ENCODE results near the gene SCGB1D1. TPM values are rescaled to one million over a fixed set of nuclear protein-coding genes. Genes with fewer than 3 reads are reported as not detected.

SCGB1D1 gene
- total RNA-seq, 1 donor: not detected

DNA sequence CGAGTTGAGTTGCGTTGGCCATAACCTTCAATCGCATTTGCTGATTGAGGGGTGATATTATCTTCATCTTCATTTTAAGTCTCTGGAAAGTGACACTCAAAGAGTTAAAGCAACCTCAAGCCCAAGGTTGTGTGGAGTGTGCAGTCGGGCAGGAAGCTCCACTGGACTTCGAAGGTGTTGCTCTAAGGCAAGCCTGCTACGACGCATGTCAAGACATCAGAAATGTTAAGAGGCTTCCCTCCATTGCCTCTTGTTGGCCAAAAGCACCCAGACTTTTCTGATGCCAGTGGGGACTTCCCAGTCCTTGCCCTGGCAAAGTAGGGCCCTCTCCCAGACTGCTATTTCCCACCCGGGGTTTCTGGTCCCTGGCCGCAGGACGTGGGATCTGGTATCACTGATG, 23.6 kb upstream of the SCGB1D1 start:
- H3K36me3 ChIP-seq (ENCODE audit: insufficient read depth, low read length): no peaks in the 10 kb centered on the region
- no peaks in the 10 kb centered on the region for H3K9me3 ChIP-seq (ENCODE audit: low read depth, low read length)
- H2AFZ ChIP-seq (ENCODE audit: low read length): no peak overlapping the region
- no peaks in the 10 kb centered on the region for H3K4me1 ChIP-seq (ENCODE audit: insufficient read depth, low read length)
- H3K4me2 ChIP-seq (ENCODE audit: insufficient read depth, low read length): no peak overlapping the region
- H3K27me3 ChIP-seq (ENCODE audit: insufficient read depth, low read length): peaks cover 24% of the 10 kb centered on the region
- no peaks in the 10 kb centered on the region for H3K79me2 ChIP-seq (ENCODE audit: insufficient read depth, low read length)
- no peak overlapping the region for H3K27ac ChIP-seq (ENCODE audit: low read depth, low read length)
- H4K20me1 ChIP-seq (ENCODE audit: insufficient read depth, low read length): no peaks in the 10 kb centered on the region
- DNase-seq (ENCODE audit: insufficient read length, low spot score, missing footprints): no peak
- TF ChIP-seq, protein P1, sequence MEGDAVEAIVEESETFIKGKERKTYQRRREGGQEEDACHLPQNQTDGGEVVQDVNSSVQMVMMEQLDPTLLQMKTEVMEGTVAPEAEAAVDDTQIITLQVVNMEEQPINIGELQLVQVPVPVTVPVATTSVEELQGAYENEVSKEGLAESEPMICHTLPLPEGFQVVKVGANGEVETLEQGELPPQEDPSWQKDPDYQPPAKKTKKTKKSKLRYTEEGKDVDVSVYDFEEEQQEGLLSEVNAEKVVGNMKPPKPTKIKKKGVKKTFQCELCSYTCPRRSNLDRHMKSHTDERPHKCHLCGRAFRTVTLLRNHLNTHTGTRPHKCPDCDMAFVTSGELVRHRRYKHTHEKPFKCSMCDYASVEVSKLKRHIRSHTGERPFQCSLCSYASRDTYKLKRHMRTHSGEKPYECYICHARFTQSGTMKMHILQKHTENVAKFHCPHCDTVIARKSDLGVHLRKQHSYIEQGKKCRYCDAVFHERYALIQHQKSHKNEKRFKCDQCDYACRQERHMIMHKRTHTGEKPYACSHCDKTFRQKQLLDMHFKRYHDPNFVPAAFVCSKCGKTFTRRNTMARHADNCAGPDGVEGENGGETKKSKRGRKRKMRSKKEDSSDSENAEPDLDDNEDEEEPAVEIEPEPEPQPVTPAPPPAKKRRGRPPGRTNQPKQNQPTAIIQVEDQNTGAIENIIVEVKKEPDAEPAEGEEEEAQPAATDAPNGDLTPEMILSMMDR (IDR thresholded peaks at IDR 0.05; ENCODE audit: extremely low read depth, low read depth, low read length): no peak
- H3K4me3 ChIP-seq (ENCODE audit: insufficient read depth, low read length): no peak overlapping the region

DNA sequence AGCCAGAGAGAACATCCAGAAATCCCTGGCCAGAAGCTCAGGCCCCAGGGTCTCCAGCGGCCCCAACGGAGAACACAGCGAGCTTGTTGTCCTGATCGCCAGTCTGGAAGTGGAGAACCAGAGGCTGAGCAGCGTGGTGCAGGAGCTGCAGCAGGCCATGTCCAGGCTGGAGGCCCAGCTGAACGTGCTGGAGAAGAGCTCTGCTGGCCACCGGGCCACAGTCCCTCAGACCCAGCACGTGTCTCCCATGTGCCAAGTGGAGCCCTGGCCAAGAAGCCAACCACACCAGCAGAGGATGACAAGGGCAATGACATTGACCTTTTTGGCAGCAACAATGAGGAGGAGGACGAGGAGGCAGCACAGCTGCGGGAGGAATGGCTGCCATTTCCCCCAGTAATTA, 20.6 kb upstream of the SCGB1D1 start:
- H3K4me1 ChIP-seq (ENCODE audit: insufficient read depth, low read length): no peaks in the 10 kb centered on the region
- no peaks in the 10 kb centered on the region for H3K9me3 ChIP-seq (ENCODE audit: low read depth, low read length)
- H3K27me3 ChIP-seq (ENCODE audit: insufficient read depth, low read length): peaks cover 39% of the 10 kb centered on the region
- no peak for DNase-seq (ENCODE audit: insufficient read length, low spot score, missing footprints)
- TF ChIP-seq, protein P1 (IDR thresholded peaks at IDR 0.05; ENCODE audit: extremely low read depth, low read depth, low read length): no peak
- no peaks in the 10 kb centered on the region for H3K79me2 ChIP-seq (ENCODE audit: insufficient read depth, low read length)
- no peak overlapping the region for H3K4me3 ChIP-seq (ENCODE audit: insufficient read depth, low read length)
- H4K20me1 ChIP-seq (ENCODE audit: insufficient read depth, low read length): no peaks in the 10 kb centered on the region
- H3K36me3 ChIP-seq (ENCODE audit: insufficient read depth, low read length): no peaks in the 10 kb centered on the region
- H3K27ac ChIP-seq (ENCODE audit: low read depth, low read length): no peak overlapping the region
- H2AFZ ChIP-seq (ENCODE audit: low read length): no peak overlapping the region
- no peak overlapping the region for H3K4me2 ChIP-seq (ENCODE audit: insufficient read depth, low read length)

DNA sequence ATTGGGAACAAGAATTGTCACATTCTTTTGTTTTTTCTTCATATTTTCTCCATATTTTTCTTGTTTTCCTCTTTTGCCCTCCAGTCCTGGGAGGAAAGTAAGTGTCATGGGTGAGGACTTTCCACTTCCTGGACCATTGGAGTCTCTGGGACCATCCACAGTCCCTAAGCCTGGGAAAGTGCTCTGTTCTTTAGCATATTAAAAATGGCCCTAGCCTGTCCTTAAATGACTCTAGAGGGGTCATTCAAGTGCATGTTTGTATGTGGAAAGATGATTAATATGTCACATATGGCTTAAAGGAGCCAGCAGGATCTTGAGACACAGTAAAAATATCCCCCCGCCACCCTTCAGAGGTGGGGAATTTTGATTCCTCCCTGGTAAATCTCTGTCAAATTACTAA, 20.1 kb upstream of the SCGB1D1 start:
- H3K79me2 ChIP-seq (ENCODE audit: insufficient read depth, low read length): no peaks in the 10 kb centered on the region
- no peak overlapping the region for H3K4me3 ChIP-seq (ENCODE audit: insufficient read depth, low read length)
- no peak for DNase-seq (ENCODE audit: insufficient read length, low spot score, missing footprints)
- no peak overlapping the region for H2AFZ ChIP-seq (ENCODE audit: low read length)
- no peak overlapping the region for H3K27ac ChIP-seq (ENCODE audit: low read depth, low read length)
- no peaks in the 10 kb centered on the region for H3K36me3 ChIP-seq (ENCODE audit: insufficient read depth, low read length)
- H3K27me3 ChIP-seq (ENCODE audit: insufficient read depth, low read length): peaks cover 39% of the 10 kb centered on the region
- TF ChIP-seq, protein P1 (IDR thresholded peaks at IDR 0.05; ENCODE audit: extremely low read depth, low read depth, low read length): no peak
- no peaks in the 10 kb centered on the region for H4K20me1 ChIP-seq (ENCODE audit: insufficient read depth, low read length)
- no peaks in the 10 kb centered on the region for H3K4me1 ChIP-seq (ENCODE audit: insufficient read depth, low read length)
- H3K4me2 ChIP-seq (ENCODE audit: insufficient read depth, low read length): no peak overlapping the region
- no peaks in the 10 kb centered on the region for H3K9me3 ChIP-seq (ENCODE audit: low read depth, low read length)

DNA sequence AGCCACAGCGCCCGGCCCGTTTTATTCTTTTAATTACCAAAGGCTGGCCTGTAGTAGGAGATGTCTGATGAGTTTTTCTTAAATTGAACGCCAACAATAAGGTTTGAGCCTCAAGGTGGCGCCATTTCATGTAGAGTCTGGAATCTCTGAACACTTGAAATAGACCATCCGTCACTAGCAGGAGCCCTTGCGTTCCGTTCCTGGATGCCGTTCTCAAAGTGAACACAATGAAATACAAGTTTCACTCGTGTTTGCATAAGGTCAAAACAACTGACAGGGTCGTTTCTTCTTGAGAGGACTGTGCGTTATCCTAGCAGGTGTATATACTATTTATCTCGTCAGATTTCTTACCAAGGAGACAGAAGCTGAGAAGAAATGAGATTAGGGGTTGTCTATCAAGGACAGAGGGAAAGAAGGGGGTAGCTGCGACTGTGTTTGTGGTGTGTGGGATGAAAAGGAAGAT, 18.7 kb upstream of the SCGB1D1 start:
- peak overlapping the region; percentile 73 for H3K4me2 ChIP-seq (ENCODE audit: insufficient read depth, low read length)
- no peaks in the 10 kb centered on the region for H3K36me3 ChIP-seq (ENCODE audit: insufficient read depth, low read length)
- TF ChIP-seq, protein P1 (IDR thresholded peaks at IDR 0.05; ENCODE audit: extremely low read depth, low read depth, low read length): peak; percentile 74
- H3K4me1 ChIP-seq (ENCODE audit: insufficient read depth, low read length): no peaks in the 10 kb centered on the region
- H3K27ac ChIP-seq (ENCODE audit: low read depth, low read length): no peak overlapping the region
- H3K9me3 ChIP-seq (ENCODE audit: low read depth, low read length): no peaks in the 10 kb centered on the region
- H3K79me2 ChIP-seq (ENCODE audit: insufficient read depth, low read length): no peaks in the 10 kb centered on the region
- peak overlapping the region; percentile 27 for H3K4me3 ChIP-seq (ENCODE audit: insufficient read depth, low read length)
- DNase-seq (ENCODE audit: insufficient read length, low spot score, missing footprints): peak; percentile 86
- H4K20me1 ChIP-seq (ENCODE audit: insufficient read depth, low read length): no peaks in the 10 kb centered on the region
- H2AFZ ChIP-seq (ENCODE audit: low read length): peak overlapping the region; percentile 80
- peaks cover 43% of the 10 kb centered on the region for H3K27me3 ChIP-seq (ENCODE audit: insufficient read depth, low read length)
